Measurements from ENCODE around the gene RHOG. TPM values are rescaled to one million over a fixed set of nuclear protein-coding genes. Genes with fewer than 3 reads are reported as not detected.

The RHOG gene
- total RNA-seq, 2 donors from 2014 or later, result 10.9 to 15.8 TPM

GRCh38 chr11:3877364-3878257 is 36.9 kb upstream of the RHOG start:
- Histone ChIP-seq H3K27ac (peak overlapping the region; percentile 19 to 72 (median 64)), H3K4me1 (peaks cover 43% of the 10 kb centered on the region), H3K9me3 (no peaks in the 10 kb centered on the region), H3K27me3 (no peaks in the 10 kb centered on the region), H3K36me3 (replicated peaks in 1 of 2; ENCODE audit: insufficient read depth in 1 of 2, low read depth in 2 of 2) (no peaks in the 10 kb centered on the region), H3K4me3 (no peak overlapping the region)
- intact Hi-C loops (cut with DNase I), result no loop called here
- ATAC-seq, result peak; percentile 30
- no peak for DNase-seq
- TF ChIP-seq POLR2A (IDR thresholded peaks at IDR 0.05), result no peak
- no peak for TF ChIP-seq CTCF (IDR thresholded peaks at IDR 0.05)
- WGBS, 2 donors, result 50 to 55% methylated on average over 8 of the region's 8 CpGs

GRCh38 chr11:3876613-3877012 is 35.9 kb upstream of the RHOG start:
- Histone ChIP-seq H3K27me3 (no peaks in the 10 kb centered on the region), H3K9me3 (no peaks in the 10 kb centered on the region), H3K4me3 (no peak overlapping the region), H3K4me1 (peaks cover 43% of the 10 kb centered on the region), H3K36me3 (replicated peaks in 1 of 2; ENCODE audit: insufficient read depth in 1 of 2, low read depth in 2 of 2) (no peaks in the 10 kb centered on the region), H3K27ac (peak overlapping the region in 1 of 4 donors; percentile 70)
- WGBS, 2 donors, result 84 to 85% methylated on average over 3 of the region's 3 CpGs
- TF ChIP-seq POLR2A (IDR thresholded peaks at IDR 0.05), result no peak
- TF ChIP-seq CTCF (IDR thresholded peaks at IDR 0.05), result no peak
- no peak for DNase-seq
- no peak for ATAC-seq
- intact Hi-C loops (cut with DNase I), result no loop called here

- intact Hi-C loops (cut with DNase I), result no loop called here
- Histone ChIP-seq H3K27me3 (no peaks in the 10 kb centered on the region), H3K4me3 (no peak overlapping the region), H3K4me1 (peaks cover 23% of the 10 kb centered on the region), H3K27ac (no peak overlapping the region), H3K9me3 (no peaks in the 10 kb centered on the region), H3K36me3 (replicated peaks in 1 of 2; ENCODE audit: insufficient read depth in 1 of 2, low read depth in 2 of 2) (no peaks in the 10 kb centered on the region)
- DNase-seq (no peak), ATAC-seq (no peak)
- WGBS, 2 donors, result 93 to 95% methylated on average over 2 of the region's 2 CpGs
- TF ChIP-seq CTCF (IDR thresholded peaks at IDR 0.05) (no peak), POLR2A (IDR thresholded peaks at IDR 0.05) (no peak)
Measured at GRCh38 chr11:3873712-3874349, 33.1 kb upstream of the RHOG start.

GRCh38 chr11:3867209-3868091 is 26.7 kb upstream of the RHOG start:
- intact Hi-C loops (cut with DNase I), result no loop called here

More at GRCh38 chr11:3867209-3868091, 26.7 kb upstream of the RHOG start:
- ATAC-seq (peak; percentile 93), DNase-seq (peak; percentile 54 to 88 (median 76))
- no peak overlapping the region for H3K4me3 ChIP-seq
- WGBS, 2 donors, result 15 to 22% methylated on average over 5 to 6 of the region's 6 CpGs
- H3K27me3 ChIP-seq, result no peaks in the 10 kb centered on the region
- peak overlapping the region; percentile 42 to 81 (median 78) for H3K27ac ChIP-seq
- H3K4me1 ChIP-seq, result peaks cover 41% of the 10 kb centered on the region
- TF ChIP-seq CTCF (IDR thresholded peaks at IDR 0.05), result peak in 1 of 7 experiments; percentile 22
- no peak for TF ChIP-seq POLR2A (IDR thresholded peaks at IDR 0.05)
- H3K9me3 ChIP-seq, result no peaks in the 10 kb centered on the region
- no peaks in the 10 kb centered on the region for H3K36me3 ChIP-seq (replicated peaks in 1 of 2; ENCODE audit: insufficient read depth in 1 of 2, low read depth in 2 of 2)
